ENCODE measurements around the gene USP36.

The USP36 gene

GRCh38 chr17:78882540-78883088, 42.0 kb upstream of the USP36 start:
- Histone ChIP-seq H3K27me3 (ENCODE audit: control insufficient read depth, low read length) (peaks cover 17% of the 10 kb centered on the region), H3K79me2 (ENCODE audit: control insufficient read depth, low read length) (no peaks in the 10 kb centered on the region)

GRCh38 chr17:78879635-78880186, 39.1 kb upstream of the USP36 start:
- no peaks in the 10 kb centered on the region for H3K9me3 ChIP-seq (ENCODE audit: control insufficient read depth, insufficient read depth, low read length)
- no peaks in the 10 kb centered on the region for H3K79me2 ChIP-seq (ENCODE audit: control insufficient read depth, low read length)
- H3K4me3 ChIP-seq (ENCODE audit: low read length) = no peak overlapping the region
- H3K4me1 ChIP-seq (ENCODE audit: control insufficient read depth, low read length) = no peaks in the 10 kb centered on the region
- H3F3A ChIP-seq (ENCODE audit: control insufficient read depth, insufficient read depth) = no peaks in the 10 kb centered on the region
- H3K27ac ChIP-seq (ENCODE audit: low read depth, low read length) = no peak overlapping the region
- H3K4me2 ChIP-seq (ENCODE audit: low read length) = no peak overlapping the region
- 0 out of 2 replicates have a peak, but pooled peaks cover 8% of the 10 kb centered on the region for H3K27me3 ChIP-seq (ENCODE audit: control insufficient read depth, low read length)
- no peaks in the 10 kb centered on the region for H4K20me1 ChIP-seq (ENCODE audit: control insufficient read depth, insufficient read depth, low read depth, low read length)
- TF ChIP-seq CTCF (IDR thresholded peaks at IDR 0.05; ENCODE audit: low read depth, low read length, poor library complexity, severe bottlenecking) (no peak), EZH2phosphoT487 (IDR thresholded peaks at IDR 0.05; ENCODE audit: borderline replicate concordance, low read length) (no peak)
- no peaks in the 10 kb centered on the region for H3K36me3 ChIP-seq (ENCODE audit: control insufficient read depth, low read length)
- H3K9me2 ChIP-seq (replicated peaks; ENCODE audit: control insufficient read depth, low read length) = no peaks in the 10 kb centered on the region

More at GRCh38 chr17:78882540-78883088, 42.0 kb upstream of the USP36 start:
- no peak overlapping the region for H3K4me2 ChIP-seq (ENCODE audit: low read length)
- no peaks in the 10 kb centered on the region for H3K4me1 ChIP-seq (ENCODE audit: control insufficient read depth, low read length)
- no peaks in the 10 kb centered on the region for H3K9me2 ChIP-seq (replicated peaks; ENCODE audit: control insufficient read depth, low read length)
- H3K4me3 ChIP-seq (ENCODE audit: low read length) = no peak overlapping the region
- no peaks in the 10 kb centered on the region for H3F3A ChIP-seq (ENCODE audit: control insufficient read depth, insufficient read depth)
- H3K36me3 ChIP-seq (ENCODE audit: control insufficient read depth, low read length) = no peaks in the 10 kb centered on the region
- no peaks in the 10 kb centered on the region for H3K9me3 ChIP-seq (ENCODE audit: control insufficient read depth, insufficient read depth, low read length)
- TF ChIP-seq EZH2phosphoT487 (IDR thresholded peaks at IDR 0.05; ENCODE audit: borderline replicate concordance, low read length) (no peak), CTCF (IDR thresholded peaks at IDR 0.05; ENCODE audit: low read depth, low read length, poor library complexity, severe bottlenecking) (no peak)
- H3K27ac ChIP-seq (ENCODE audit: low read depth, low read length) = no peak overlapping the region
- no peaks in the 10 kb centered on the region for H4K20me1 ChIP-seq (ENCODE audit: control insufficient read depth, insufficient read depth, low read depth, low read length)

DNA sequence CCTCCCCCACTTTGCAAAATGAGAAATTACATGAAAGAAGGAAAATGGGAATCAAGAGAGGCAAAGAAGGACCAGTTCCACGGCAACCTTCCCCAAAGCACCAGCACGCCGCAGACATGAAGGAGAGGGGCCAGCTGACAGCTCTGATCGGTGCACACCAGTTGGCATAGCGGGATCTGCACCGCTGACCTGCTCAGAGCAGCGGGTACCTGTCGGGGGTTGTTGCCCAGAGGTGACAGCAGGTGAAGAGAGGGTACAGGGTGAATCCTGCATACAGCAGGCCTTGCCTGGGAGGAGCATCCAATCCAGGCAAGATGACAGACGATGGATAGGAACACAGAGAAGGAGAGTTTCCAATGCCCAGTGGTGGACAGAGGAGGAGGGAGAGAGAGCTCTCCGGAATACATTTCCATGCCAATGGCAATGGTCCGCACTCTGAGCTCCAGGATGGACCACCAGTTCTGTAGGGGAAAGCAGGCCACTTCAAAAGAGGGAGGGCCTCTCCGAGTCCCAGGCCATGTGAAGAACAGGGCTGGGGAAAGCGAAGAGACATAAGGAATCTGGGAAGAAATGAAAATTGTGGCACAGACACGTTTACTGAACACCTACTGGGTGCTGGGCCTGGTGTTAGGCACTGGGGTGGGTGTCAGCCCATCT, 38.4 kb upstream of the USP36 start:
- no peaks in the 10 kb centered on the region for H3K4me1 ChIP-seq (ENCODE audit: control insufficient read depth, low read length)
- H3K79me2 ChIP-seq (ENCODE audit: control insufficient read depth, low read length) = no peaks in the 10 kb centered on the region
- no peaks in the 10 kb centered on the region for H3K36me3 ChIP-seq (ENCODE audit: control insufficient read depth, low read length)
- no peak overlapping the region for H3K4me3 ChIP-seq (ENCODE audit: low read length)
- H3K4me2 ChIP-seq (ENCODE audit: low read length) = no peak overlapping the region
- H3K27ac ChIP-seq (ENCODE audit: low read depth, low read length) = no peak overlapping the region
- no peaks in the 10 kb centered on the region for H4K20me1 ChIP-seq (ENCODE audit: control insufficient read depth, insufficient read depth, low read depth, low read length)
- no peaks in the 10 kb centered on the region for H3F3A ChIP-seq (ENCODE audit: control insufficient read depth, insufficient read depth)
- H3K9me3 ChIP-seq (ENCODE audit: control insufficient read depth, insufficient read depth, low read length) = no peaks in the 10 kb centered on the region
- 0 out of 2 replicates have a peak, but pooled peaks cover 8% of the 10 kb centered on the region for H3K27me3 ChIP-seq (ENCODE audit: control insufficient read depth, low read length)
- no peaks in the 10 kb centered on the region for H3K9me2 ChIP-seq (replicated peaks; ENCODE audit: control insufficient read depth, low read length)
- TF ChIP-seq CTCF (IDR thresholded peaks at IDR 0.05; ENCODE audit: low read depth, low read length, poor library complexity, severe bottlenecking) = no peak
- no peak for TF ChIP-seq EZH2phosphoT487 (IDR thresholded peaks at IDR 0.05; ENCODE audit: borderline replicate concordance, low read length)
